ENCODE results near the gene BCAS1.

The BCAS1 gene

DNA sequence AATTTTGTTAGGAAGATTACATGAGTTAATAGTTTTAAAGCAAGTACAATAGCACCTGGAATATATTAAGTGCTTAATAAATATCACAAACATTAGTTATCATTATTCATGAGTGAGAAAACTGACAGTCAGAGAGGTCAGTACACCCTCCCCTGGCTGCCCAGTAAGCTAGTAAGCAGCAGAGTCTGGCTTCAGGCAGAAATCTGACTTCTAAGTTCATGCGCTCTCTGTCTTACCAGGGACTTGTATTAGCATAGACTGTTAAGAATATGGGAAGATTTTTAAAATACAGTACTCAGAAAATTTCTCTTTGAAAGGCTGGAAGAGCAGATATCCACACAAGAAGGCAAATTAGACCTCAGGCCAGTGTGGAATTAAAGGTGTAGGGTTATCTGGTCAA lies 40.8 kb downstream of the BCAS1 start:
- no peak overlapping the region for H3K9ac ChIP-seq
- TF ChIP-seq, protein P1, sequence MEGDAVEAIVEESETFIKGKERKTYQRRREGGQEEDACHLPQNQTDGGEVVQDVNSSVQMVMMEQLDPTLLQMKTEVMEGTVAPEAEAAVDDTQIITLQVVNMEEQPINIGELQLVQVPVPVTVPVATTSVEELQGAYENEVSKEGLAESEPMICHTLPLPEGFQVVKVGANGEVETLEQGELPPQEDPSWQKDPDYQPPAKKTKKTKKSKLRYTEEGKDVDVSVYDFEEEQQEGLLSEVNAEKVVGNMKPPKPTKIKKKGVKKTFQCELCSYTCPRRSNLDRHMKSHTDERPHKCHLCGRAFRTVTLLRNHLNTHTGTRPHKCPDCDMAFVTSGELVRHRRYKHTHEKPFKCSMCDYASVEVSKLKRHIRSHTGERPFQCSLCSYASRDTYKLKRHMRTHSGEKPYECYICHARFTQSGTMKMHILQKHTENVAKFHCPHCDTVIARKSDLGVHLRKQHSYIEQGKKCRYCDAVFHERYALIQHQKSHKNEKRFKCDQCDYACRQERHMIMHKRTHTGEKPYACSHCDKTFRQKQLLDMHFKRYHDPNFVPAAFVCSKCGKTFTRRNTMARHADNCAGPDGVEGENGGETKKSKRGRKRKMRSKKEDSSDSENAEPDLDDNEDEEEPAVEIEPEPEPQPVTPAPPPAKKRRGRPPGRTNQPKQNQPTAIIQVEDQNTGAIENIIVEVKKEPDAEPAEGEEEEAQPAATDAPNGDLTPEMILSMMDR (IDR thresholded peaks at IDR 0.05): no peak

DNA sequence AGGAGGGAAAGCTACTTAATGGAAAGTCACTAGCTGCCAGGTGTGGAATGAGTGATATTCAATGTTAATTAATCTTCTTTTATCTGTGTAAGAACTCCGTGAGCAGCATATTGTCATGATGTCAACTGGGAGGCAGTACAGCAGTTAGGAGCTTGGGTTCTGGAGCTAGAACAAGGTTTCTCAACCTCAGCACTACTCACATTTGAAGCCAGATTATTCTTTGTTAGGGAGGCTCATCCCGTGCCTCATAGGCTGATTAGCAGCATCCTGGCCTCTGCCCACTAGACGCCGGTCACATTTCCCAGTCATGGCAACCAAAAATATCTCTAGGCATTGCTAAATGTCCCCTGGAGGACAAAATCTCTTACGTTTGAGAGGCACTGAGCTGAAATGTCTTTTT lies 41.2 kb downstream of the BCAS1 start:
- Histone ChIP-seq H3K9me3 (ENCODE audit: control insufficient read depth, low read length) (no peaks in the 10 kb centered on the region), H3K9ac (no peak overlapping the region), H2AFZ (no peak overlapping the region), H3K27ac (no peak overlapping the region), H3K4me1 (no peaks in the 10 kb centered on the region), H3K27me3 (ENCODE audit: control insufficient read depth, insufficient read depth, low read length) (no peaks in the 10 kb centered on the region), H3K4me3 (ENCODE audit: low read depth, low read length) (no peak overlapping the region), H3K36me3 (ENCODE audit: control insufficient read depth, insufficient read depth, low read length) (no peaks in the 10 kb centered on the region), H3K4me2 (ENCODE audit: low read length) (no peak overlapping the region), H3K79me2 (no peaks in the 10 kb centered on the region)
- TF ChIP-seq, protein P1 (IDR thresholded peaks at IDR 0.05): no peak

More for the DNA sequence above, 40.8 kb downstream of the BCAS1 start:
- Histone ChIP-seq H3K4me2 (ENCODE audit: low read length) (no peak overlapping the region), H3K9me3 (ENCODE audit: control insufficient read depth, low read length) (no peaks in the 10 kb centered on the region), H2AFZ (no peak overlapping the region), H3K36me3 (ENCODE audit: control insufficient read depth, insufficient read depth, low read length) (no peaks in the 10 kb centered on the region), H3K27ac (no peak overlapping the region), H3K27me3 (ENCODE audit: control insufficient read depth, insufficient read depth, low read length) (no peaks in the 10 kb centered on the region), H3K79me2 (no peaks in the 10 kb centered on the region), H3K4me3 (ENCODE audit: low read depth, low read length) (no peak overlapping the region), H3K4me1 (no peaks in the 10 kb centered on the region)

DNA sequence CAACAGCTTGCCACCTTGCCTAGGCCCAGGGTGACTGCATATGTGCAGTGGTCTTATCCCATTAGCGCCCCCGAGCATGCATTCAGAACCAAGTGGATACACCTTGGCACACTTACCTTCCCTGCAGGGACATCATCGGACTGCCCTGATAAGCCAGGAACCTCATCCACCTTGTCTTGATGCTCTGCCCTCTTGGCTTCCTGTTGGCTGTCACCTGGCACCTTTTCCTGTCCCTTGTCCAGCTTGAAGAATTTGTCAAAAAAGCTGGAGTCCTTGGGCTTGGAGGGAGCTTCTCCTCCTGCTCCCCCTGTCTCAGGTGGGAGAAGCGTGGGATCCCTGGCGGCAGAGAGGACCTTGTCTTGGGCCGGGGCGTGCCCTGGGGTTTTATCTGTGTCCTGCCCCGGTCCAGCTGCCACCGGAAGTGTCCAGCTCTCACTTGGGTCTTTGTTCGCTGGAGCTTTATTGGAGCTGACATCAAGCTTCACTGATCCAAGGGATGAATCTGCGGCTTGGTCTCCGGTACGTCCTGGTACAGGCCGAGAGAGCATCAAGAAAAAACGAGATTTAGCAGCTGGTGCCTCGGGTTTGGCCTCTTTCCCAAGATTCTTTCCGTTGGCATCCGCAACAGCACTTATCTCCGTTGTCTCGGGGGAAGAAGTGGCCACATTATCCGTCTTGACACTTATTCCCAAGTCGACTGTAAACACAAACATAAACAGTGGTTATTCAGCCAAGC lies 42.0 kb downstream of the BCAS1 start:
- no peak overlapping the region for H3K4me3 ChIP-seq (ENCODE audit: low read depth, low read length)
- H3K9ac ChIP-seq: no peak overlapping the region
- H2AFZ ChIP-seq: no peak overlapping the region
- H3K4me1 ChIP-seq: no peaks in the 10 kb centered on the region
- no peak overlapping the region for H3K27ac ChIP-seq
- TF ChIP-seq, protein P1 (IDR thresholded peaks at IDR 0.05): no peak
- no peaks in the 10 kb centered on the region for H3K9me3 ChIP-seq (ENCODE audit: control insufficient read depth, low read length)
- H3K79me2 ChIP-seq: no peaks in the 10 kb centered on the region
- H3K36me3 ChIP-seq (ENCODE audit: control insufficient read depth, insufficient read depth, low read length): no peaks in the 10 kb centered on the region
- H3K4me2 ChIP-seq (ENCODE audit: low read length): no peak overlapping the region
- no peaks in the 10 kb centered on the region for H3K27me3 ChIP-seq (ENCODE audit: control insufficient read depth, insufficient read depth, low read length)

DNA sequence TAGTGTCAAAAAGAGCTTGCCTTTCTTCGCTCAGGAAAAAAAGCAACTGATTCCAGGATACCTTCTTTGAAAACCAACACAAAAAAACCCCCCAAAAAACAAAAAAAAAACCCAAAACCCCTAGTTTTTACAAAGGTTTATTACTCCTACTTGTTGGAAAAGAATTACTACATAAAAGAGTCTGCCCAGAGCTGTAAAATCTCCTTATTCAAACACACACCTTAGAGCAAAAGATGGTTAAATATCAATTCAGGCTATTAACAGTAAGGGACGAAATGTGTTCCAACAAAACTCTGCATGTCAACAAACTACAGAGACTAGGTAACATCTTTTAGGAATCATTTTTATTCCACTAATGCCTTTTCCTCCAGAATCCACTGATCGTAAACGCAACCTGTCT lies 42.7 kb downstream of the BCAS1 start:
- Histone ChIP-seq H2AFZ (no peak overlapping the region), H3K36me3 (ENCODE audit: control insufficient read depth, insufficient read depth, low read length) (no peaks in the 10 kb centered on the region), H3K4me3 (ENCODE audit: low read depth, low read length) (no peak overlapping the region), H3K4me2 (ENCODE audit: low read length) (no peak overlapping the region), H3K79me2 (no peaks in the 10 kb centered on the region), H3K27me3 (ENCODE audit: control insufficient read depth, insufficient read depth, low read length) (no peaks in the 10 kb centered on the region), H3K27ac (no peak overlapping the region), H3K9ac (no peak overlapping the region), H3K9me3 (ENCODE audit: control insufficient read depth, low read length) (no peaks in the 10 kb centered on the region), H3K4me1 (no peaks in the 10 kb centered on the region)
- TF ChIP-seq, protein P1 (IDR thresholded peaks at IDR 0.05): no peak

All from parathyroid adenoma (tissue), 2 donors.